ENCODE data around the gene ITGA7. TPM values are rescaled to one million over a fixed set of nuclear protein-coding genes. Genes with fewer than 3 reads are reported as not detected.

The ITGA7 gene
- total RNA-seq, 1 donor = 13.9 TPM

GRCh38 chr12:55695349-55695748 is 12.4 kb downstream of the ITGA7 start:
- H3K4me3 ChIP-seq (ENCODE audit: low read depth, low read length) = no peak overlapping the region
- TF ChIP-seq CTCF (IDR thresholded peaks at IDR 0.05; ENCODE audit: insufficient read depth, low read length) = no peak
- no peak for DNase-seq (ENCODE audit: low read depth)

GRCh38 chr12:55694651-55695050 is 13.1 kb downstream of the ITGA7 start:
- DNase-seq (ENCODE audit: low read depth) = no peak
- no peak for TF ChIP-seq CTCF (IDR thresholded peaks at IDR 0.05; ENCODE audit: insufficient read depth, low read length)
- no peak overlapping the region for H3K4me3 ChIP-seq (ENCODE audit: low read depth, low read length)

GRCh38 chr12:55694188-55694515 is 13.6 kb downstream of the ITGA7 start:
- DNase-seq (ENCODE audit: low read depth) = no peak
- H3K4me3 ChIP-seq (ENCODE audit: low read depth, low read length) = no peak overlapping the region
- no peak for TF ChIP-seq CTCF (IDR thresholded peaks at IDR 0.05; ENCODE audit: insufficient read depth, low read length)

- no peak for DNase-seq (ENCODE audit: low read depth)
- no peak overlapping the region for H3K4me3 ChIP-seq (ENCODE audit: low read depth, low read length)
- TF ChIP-seq CTCF (IDR thresholded peaks at IDR 0.05; ENCODE audit: insufficient read depth, low read length) = no peak
These were observed 14.1 kb downstream of the ITGA7 start for GRCh38 chr12:55693323-55694187.

GRCh38 chr12:55692631-55693322 is 14.9 kb downstream of the ITGA7 start:
- DNase-seq (ENCODE audit: low read depth) = no peak
- TF ChIP-seq CTCF (IDR thresholded peaks at IDR 0.05; ENCODE audit: insufficient read depth, low read length) = no peak
- H3K4me3 ChIP-seq (ENCODE audit: low read depth, low read length) = no peak overlapping the region

- H3K4me3 ChIP-seq (ENCODE audit: low read depth, low read length) = no peak overlapping the region
- no peak for DNase-seq (ENCODE audit: low read depth)
- TF ChIP-seq CTCF (IDR thresholded peaks at IDR 0.05; ENCODE audit: insufficient read depth, low read length) = no peak
These were observed 18.7 kb downstream of the ITGA7 start for GRCh38 chr12:55688716-55689655.
